Stimulated activated CD8-positive, alpha-beta memory T cell treated with anti-CD3 and anti-CD28 coated beads, Interleukin-15, amount 100 ng/mL, for 1 hour (primary cell): Measurements from ENCODE around the gene EGFL8.
A peak's percentile ranks its signal among the peaks of the same experiment; 100 is the strongest.

Source experiments
- DNase-seq: peaks from one replicate; pipeline ENCODE4 v3.0.0-alpha.2; 2020; ENCODE audit warnings: low read depth

EGFL8 gene

DNA sequence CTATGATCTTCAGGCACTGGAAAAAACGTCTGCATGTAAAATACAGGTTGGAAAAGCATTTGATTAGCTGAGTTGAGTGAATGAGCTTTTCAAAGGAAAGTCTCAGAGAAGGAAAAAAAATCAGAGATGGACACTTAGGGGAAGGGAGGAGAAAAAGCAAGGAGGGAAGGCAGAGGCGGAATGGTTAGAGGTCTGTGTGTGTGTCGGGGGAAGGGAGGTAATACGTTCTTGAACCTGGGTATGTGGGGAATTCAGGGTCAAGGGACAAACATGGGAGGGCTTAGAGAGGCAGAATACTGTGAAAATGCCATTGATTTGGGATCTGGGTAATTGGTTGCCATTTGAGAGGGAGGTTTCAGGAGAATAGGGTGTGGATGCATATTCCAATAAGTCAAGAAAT lies 17.7 kb upstream of the EGFL8 start:
- DNase-seq: no peak

DNA sequence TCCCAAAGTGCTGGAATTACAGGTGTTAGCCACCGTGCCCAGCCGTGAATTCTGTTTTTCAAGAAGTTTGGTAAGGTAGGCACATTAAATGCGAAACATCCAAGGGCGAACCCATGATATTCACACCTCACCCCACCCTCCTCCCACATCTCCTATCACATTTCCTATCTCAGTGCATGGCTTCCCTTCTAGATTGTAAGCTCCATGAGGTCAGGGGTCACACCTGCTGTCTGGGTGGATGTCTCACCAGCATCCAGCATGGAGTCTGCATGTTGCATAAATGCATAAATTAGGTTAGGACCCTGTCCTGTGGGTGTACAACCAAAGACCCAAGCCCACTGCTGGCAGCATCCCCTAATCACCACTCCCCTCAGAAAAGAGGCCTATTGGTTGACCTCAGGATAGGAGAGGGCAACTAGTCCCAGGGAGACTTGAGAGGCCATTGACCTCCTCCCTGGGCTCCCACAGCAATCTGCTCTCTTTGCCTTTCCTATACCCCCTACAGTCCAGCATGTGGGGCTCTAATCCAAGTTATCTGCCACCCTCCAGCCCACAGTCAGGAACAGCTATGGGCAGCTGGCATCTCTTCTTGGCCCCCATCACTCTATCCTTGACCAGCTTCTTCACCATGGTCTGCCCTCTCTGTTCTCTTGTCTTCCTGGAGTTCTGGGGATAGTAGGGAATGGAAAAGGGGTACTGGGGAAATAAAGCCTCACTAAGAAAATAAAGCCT lies 16.8 kb upstream of the EGFL8 start:
- no peak for DNase-seq

DNA sequence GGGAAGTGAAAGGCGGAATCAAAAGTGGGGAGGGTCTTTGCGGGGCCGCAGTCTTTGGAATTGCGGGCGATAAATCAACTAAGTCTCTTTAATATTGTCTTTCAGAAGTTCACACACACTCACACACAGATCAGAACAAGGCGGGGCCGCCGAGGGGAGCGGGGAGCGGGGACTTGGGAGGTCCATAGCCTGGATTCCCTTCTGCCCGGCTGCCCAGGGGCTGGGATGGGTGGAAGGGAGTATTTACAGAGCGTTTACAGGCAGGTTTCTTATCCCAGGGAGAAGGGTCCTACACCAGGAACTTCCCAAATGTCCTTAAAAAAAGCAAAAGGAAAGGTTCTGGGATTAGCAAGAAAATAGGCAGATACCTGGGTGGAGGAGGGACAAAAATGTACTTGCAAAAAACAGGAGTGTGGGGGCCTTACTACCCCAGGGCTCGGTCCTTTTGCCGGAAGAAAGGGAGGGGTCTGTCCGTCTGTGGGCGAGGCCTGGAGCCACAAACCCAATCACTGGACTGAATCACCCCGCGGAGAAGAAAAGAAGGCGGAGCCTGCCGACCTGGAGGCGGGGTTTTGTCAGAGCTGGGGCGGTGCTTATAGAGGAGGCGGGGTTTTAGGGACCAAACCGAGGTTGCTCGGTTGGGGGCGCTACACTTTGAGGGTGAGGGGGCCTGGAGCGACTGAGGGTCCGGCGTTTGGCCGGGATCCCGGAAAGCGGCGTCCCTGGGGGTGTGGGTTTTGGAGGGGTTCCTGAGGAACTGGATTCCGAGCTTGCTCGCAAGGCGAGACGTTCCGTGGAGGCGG lies 15.9 kb upstream of the EGFL8 start:
- DNase-seq: peak; percentile 47

- DNase-seq: no peak
These were observed 15.2 kb upstream of the EGFL8 start for GRCh38 chr6:32149092-32149755.

- DNase-seq: no peak
These were observed 14.2 kb upstream of the EGFL8 start for GRCh38 chr6:32149932-32150870.

DNA sequence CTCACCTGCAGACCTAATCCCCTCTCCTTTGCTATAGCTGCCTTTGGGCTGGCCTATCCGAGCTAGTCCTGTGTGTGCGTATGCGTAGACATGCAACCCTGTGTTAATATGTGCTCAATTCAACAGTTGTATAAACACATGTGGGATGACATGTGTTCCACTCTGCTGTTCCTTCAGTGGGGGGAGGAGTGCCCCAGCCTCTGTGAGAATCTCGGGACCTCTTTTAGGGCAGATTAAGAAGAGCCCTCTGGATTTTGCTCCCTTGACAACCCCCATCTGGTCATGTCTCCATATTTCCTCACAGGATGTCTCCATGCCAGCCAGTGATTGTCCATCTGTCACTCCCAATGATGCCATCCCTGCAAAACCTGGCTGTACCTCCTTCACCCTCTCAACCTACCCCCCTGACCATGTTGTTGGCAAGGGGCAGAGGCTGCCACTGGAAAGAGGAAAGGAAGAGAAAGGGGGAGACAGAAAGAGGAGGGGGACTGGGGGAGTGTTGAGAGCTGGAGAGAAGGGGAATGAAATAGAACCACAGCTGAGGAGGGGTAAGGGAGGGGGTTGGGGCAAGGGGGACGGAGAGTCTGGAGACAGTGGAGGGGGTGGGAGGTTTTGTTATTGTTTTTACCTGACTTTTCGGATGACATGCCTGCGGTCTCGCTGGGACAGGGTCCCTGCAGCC lies 13.1 kb upstream of the EGFL8 start:
- no peak for DNase-seq

- no peak for DNase-seq
These were observed 12.3 kb upstream of the EGFL8 start, which contains the start of gene PRRT1 for GRCh38 chr6:32151863-32152768. PRRT1 (minus strand) TSS chr6:32151939; CDS start chr6:32151827, 112 bp downstream.

DNA sequence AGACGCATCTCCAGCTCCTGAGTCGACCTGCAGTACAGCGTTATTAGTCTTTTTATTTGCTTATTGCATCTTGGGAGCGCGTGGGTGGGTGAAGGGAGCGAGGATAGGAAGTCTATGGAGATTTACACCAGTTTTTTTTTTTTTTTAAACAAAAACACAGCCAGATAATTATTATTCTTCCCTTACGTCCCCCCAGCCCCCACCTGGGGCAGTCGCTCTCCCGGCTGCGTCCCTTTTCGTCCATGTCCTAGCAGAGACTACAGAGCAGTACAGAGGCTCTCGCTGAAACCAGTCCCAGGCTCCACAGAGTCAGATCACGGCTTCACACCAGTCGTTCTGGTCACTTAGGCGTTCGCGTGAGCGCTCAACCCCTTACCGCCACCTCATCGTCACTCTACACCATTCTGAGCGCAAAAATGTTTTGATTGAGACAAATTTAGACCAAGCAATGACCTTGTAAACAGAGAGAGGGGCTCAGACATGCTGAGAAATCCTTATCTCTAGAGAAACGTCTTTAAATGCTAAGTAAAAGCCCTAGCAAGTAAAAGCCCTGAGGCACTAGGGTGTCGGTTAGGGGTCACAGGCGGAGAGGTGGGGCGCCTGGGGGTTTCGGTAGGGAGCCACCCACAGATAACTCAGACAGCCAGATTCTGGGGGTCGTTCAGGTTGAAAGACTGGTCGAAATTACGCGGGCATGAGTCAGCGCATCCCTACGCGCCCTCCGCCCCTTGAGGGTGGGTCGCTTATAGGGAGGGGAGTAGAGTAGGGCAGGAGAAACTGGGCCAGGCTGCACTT lies 11.4 kb upstream of the EGFL8 start:
- DNase-seq: no peak

DNA sequence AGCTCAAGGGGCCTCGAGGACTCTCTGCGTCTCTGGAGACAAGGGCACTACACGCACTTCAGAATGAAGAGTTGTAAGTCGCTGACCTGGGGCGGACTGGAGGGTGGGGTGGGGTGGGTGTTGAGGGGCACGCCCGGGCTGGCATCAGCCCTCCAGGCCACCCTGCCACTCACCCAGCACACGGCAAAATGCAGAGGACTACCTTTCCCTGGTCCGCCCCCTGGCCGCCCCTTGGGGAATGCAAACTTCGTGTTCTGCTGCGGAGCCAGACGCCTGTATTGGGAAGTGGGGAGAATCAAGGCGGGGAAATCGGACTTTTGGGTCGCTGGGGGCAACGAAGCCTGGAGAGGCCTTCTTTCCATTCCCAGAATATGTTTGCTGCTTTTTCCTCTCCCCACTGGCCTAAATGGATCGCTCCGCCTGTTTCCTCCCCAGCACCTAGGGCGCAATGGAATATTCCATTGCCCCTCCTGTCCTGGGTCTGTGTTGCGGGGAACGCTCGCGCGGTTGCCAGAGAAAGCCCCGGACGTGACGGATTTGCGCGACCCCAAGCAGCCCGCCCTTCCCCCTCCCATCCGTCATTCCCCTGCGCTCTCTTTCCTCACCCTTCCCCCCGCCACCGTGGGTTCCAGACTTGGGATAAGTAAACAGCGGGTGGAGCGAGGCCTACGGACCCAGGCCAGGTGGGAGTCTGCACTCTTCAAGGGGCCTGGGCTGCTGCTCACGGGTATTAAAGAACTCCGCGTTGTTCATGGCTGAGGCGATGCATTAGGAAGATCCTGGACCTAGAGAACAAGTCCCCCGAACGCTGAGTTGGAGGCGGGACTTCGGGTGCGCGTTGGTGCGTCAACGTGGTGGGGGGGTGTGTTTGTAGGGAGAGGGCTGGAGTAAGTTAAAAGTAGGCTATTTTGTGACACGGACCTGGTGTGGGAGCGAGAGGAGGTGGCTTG lies 10.6 kb upstream of the EGFL8 start, which contains the start of gene PPT2:
Gene PPT2, plus strand, starts transcription at position 578 of the 950 bp plus-strand sequence. CDS start 454 bp downstream, outside the sequence.
- DNase-seq: peak; percentile 58

DNA sequence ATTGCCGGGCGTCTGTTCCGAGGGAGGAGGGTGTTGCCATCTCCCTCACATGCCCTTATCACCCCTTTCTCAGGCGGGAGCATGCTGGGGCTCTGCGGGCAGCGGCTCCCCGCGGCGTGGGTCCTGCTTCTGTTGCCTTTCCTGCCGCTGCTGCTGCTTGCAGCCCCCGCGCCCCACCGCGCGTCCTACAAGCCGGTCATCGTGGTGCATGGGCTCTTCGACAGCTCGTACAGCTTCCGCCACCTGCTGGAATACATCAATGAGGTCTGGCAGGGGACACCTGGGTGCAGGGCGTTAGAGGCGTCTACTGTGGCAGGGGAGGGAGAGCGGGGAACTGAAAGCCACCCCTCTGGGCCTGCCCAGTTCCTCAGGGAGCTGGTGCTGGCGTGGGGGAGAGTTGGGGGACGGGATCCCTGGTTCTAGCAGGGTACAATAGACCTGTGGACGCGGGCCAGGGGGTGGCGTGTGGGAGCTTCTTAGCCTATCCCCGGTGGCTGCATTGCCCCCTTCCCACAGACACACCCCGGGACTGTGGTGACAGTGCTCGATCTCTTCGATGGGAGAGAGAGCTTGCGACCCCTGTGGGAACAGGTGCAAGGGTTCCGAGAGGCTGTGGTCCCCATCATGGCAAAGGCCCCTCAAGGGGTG lies 9.8 kb upstream of the EGFL8 start:
- DNase-seq: peak; percentile 37

GRCh38 chr6:32156891-32157290 lies 7.5 kb upstream of the EGFL8 start:
- no peak for DNase-seq

DNA sequence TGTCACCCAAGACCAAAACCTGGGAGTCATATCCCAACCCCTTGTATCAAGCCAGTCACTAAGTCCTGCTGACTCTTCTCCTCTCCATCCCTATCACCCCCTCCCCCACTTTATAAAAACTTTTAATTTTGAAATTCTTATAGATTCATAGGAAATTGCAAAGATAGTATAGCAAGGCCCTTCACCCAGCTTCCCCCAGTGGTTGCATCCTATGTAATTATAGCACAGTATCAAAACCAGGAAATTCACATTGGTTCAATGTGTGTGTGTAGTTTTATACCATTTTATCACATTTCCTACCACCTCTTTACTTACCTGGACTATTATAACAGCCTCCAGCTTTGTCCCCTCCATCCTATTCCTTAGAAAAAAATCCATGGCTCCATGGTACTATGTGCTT lies 6.3 kb upstream of the EGFL8 start:
- no peak for DNase-seq

- DNase-seq: no peak
These were observed 686 bp upstream of the EGFL8 start for GRCh38 chr6:32163559-32164258.

DNA sequence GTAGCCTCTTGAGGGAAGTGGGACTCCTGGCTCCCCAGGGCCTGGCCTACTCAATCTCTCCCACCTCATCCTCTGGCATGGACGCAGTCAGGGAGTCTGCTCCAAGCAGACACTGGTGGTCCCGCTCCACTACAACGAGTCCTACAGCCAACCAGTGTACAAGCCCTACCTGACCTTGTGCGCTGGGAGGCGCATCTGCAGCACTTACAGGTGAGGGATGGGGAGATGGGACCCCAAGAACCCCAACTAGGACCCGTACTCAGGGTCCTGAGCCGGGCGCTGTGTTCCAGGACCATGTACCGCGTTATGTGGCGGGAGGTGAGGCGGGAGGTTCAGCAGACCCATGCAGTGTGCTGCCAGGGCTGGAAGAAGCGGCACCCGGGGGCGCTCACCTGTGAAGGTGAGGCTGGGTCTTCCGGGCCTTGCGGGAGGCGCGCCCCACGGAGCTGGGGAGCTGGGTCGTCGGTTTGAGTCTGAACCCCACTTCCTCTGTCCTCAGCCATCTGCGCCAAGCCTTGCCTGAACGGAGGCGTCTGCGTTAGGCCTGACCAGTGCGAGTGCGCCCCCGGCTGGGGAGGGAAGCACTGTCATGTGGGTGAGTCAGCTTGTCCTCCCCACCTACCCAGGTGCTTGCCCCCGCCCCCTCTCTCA lies 2.1 kb downstream of the EGFL8 start:
- no peak for DNase-seq

DNA sequence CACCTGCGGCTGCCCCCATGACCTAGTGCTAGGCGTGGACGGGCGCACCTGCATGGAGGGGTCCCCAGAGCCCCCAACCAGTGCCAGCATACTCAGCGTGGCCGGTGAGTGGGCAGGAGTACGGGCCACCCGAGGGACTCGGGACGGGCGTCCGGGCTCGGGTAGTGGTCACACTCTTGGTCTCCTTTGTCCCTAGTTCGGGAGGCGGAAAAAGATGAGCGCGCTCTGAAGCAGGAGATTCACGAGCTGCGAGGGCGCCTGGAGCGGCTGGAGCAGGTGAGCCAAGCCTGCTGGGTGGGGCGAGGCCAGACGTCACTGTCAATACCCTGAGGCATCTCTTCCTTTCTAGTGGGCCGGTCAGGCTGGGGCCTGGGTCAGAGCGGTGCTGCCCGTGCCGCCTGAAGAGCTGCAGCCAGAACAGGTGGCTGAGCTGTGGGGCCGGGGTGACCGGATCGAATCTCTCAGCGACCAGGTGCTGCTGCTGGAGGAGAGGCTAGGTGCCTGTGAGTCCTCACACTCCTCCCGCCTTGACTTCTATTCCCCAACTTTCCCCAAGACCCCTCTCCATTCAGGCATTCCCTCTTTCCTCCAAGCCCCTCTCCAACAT lies 2.9 kb downstream of the EGFL8 start:
- DNase-seq: no peak

DNA sequence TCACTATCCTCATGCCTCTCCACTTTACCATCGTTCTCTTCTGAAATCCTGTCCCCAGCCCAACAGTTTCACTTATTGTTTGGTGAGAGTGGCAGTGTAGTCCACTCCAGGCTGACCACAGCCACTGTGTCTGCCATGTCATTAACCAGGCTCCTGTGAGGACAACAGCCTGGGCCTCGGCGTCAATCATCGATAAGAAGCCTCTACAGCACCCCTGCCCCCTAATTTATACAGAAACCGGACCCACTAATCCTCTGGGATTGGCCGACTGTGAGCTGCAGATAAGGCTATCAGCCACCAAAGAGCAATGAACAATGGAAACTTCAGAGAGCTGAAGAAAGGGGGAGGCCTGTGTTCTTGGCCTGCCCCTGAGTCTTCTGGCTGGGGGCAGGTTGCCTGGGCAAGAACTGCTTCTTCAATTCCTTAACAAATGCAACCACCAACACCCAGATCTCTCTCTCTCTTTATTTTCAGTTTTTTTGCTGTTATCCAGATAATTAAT lies 3.4 kb downstream of the EGFL8 start:
- DNase-seq: no peak
